ENCODE measurements around the gene DCLK1. TPM values are rescaled to one million over a fixed set of nuclear protein-coding genes. Genes with fewer than 3 reads are reported as not detected.

The DCLK1 gene
- total RNA-seq = 1 to 10 TPM; 3.8 to 3.9 TPM

GRCh38 chr13:36131222-36131930, at the start of gene DCLK1:
DCLK1 (minus strand) TSS chr13:36131382.
- TF ChIP-seq CTCF (IDR thresholded peaks at IDR 0.05) (no peak), POLR2AphosphoS5 (IDR thresholded peaks at IDR 0.05) (no peak), POLR2A (IDR thresholded peaks at IDR 0.05) (no peak)
- Histone ChIP-seq H3K27ac (no peak within 1 kb of the TSS), H3K36me3 (no peaks in the 10 kb centered on the region), H3K4me1 (replicated peaks) (no peaks in the 10 kb centered on the region), H3K4me3 (peak within 1 kb of the TSS; percentile 39 to 50), H3K27me3 (replicated peaks; ENCODE audit: insufficient read depth) (no peaks in the 10 kb centered on the region), H3K9me3 (no peaks in the 10 kb centered on the region)
- DNase-seq (ENCODE audit: low spot score) = peak; percentile 7
- WGBS = 13% methylated on average over 36 of the region's 48 CpGs
- intact Hi-C loops (cut with DNase I) = loop anchor here (5.0 kb wide), 1 partner anchor 69 kb away; no protein-coding TSS in a partner anchor

DNA sequence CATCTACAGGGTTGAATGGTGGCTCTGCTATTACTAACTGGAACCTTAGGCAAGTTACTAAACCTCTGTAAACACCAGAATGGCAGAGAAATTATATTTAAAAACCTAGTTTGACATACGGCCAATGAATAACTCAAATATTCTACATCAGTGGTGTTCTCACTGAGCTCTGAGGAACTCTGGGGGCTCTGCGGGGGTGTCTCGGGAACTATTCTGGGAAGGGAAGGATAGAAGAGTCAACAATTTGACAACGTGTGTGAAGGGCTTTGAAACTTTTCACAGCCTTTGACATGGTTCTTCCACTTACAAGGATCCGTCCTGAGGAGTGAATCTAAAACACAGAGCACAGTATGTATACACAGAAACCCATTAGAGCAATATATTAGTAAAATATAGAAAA, 44.4 kb upstream of the DCLK1 start:
- WGBS = 83% methylated on average over 5 of the region's 5 CpGs
- intact Hi-C loops (cut with DNase I) = no loop called here

DNA sequence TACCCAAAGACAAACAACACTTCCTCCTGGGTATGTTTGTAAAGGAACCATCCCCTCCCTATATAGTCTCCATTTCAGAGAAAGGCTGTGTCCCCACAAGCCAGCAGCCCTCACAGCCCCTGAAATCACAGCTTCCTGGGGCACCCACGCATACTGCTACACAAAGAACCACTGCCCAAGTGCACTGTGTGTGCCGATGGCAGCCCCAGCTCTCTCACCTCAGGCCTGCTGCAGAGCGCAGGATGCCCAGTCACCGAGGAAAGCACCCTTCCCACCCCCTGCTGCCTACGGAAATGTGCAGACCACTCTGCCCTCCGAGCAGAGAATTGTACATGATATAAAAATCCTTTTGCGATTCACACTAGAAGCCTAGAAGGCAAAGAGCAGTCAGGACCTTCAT, 43.7 kb upstream of the DCLK1 start:
- no peaks in the 10 kb centered on the region for H3K36me3 ChIP-seq
- no peak for DNase-seq (ENCODE audit: low spot score)
- TF ChIP-seq POLR2A (IDR thresholded peaks at IDR 0.05) = no peak
- TF ChIP-seq CTCF (IDR thresholded peaks at IDR 0.05) = no peak
- no peak for TF ChIP-seq POLR2AphosphoS5 (IDR thresholded peaks at IDR 0.05)
- H3K27ac ChIP-seq = no peak overlapping the region
- WGBS = 48% methylated on average over 7 of the region's 7 CpGs
- H3K4me1 ChIP-seq (replicated peaks) = no peaks in the 10 kb centered on the region
- H3K4me3 ChIP-seq = no peak overlapping the region
- H3K27me3 ChIP-seq (replicated peaks; ENCODE audit: insufficient read depth) = no peaks in the 10 kb centered on the region
- intact Hi-C loops (cut with DNase I) = no loop called here
- no peaks in the 10 kb centered on the region for H3K9me3 ChIP-seq

More for the DNA sequence above, 44.4 kb upstream of the DCLK1 start:
- Histone ChIP-seq H3K4me3 (no peak overlapping the region), H3K4me1 (replicated peaks) (no peaks in the 10 kb centered on the region), H3K9me3 (no peaks in the 10 kb centered on the region), H3K27me3 (replicated peaks; ENCODE audit: insufficient read depth) (no peaks in the 10 kb centered on the region), H3K36me3 (no peaks in the 10 kb centered on the region), H3K27ac (no peak overlapping the region)
- TF ChIP-seq POLR2AphosphoS5 (IDR thresholded peaks at IDR 0.05) = no peak
- no peak for TF ChIP-seq POLR2A (IDR thresholded peaks at IDR 0.05)
- no peak for TF ChIP-seq CTCF (IDR thresholded peaks at IDR 0.05)
- no peak for DNase-seq (ENCODE audit: low spot score)

GRCh38 chr13:36173571-36174322, 42.6 kb upstream of the DCLK1 start:
- H3K9me3 ChIP-seq = no peaks in the 10 kb centered on the region
- 91% methylated on average over 4 of the region's 4 CpGs for WGBS
- TF ChIP-seq POLR2AphosphoS5 (IDR thresholded peaks at IDR 0.05) (no peak), CTCF (IDR thresholded peaks at IDR 0.05) (no peak), POLR2A (IDR thresholded peaks at IDR 0.05) (no peak)
- no peaks in the 10 kb centered on the region for H3K4me1 ChIP-seq (replicated peaks)
- H3K36me3 ChIP-seq = no peaks in the 10 kb centered on the region
- no peak overlapping the region for H3K27ac ChIP-seq
- no peak overlapping the region for H3K4me3 ChIP-seq
- intact Hi-C loops (cut with DNase I) = no loop called here
- H3K27me3 ChIP-seq (replicated peaks; ENCODE audit: insufficient read depth) = no peaks in the 10 kb centered on the region
- DNase-seq (ENCODE audit: low spot score) = no peak

Data from prostate gland (tissue), 2 donors.